ENCODE data around the gene RBBP8NL.

RBBP8NL gene

GRCh38 chr20:62462976-62463592, 35.7 kb upstream of the RBBP8NL start:
- DNase-seq (ENCODE audit: low read depth in 2 of 2) = no peak

- DNase-seq (ENCODE audit: low read depth in 2 of 2) = no peak
Measured at GRCh38 chr20:62461834-62462233, 34.5 kb upstream of the RBBP8NL start.

- no peak for DNase-seq (ENCODE audit: low read depth in 2 of 2)
Measured at GRCh38 chr20:62461157-62461556, 33.8 kb upstream of the RBBP8NL start.

GRCh38 chr20:62460678-62461077, 33.3 kb upstream of the RBBP8NL start:
- no peak for DNase-seq (ENCODE audit: low read depth in 2 of 2)

GRCh38 chr20:62459488-62459887, 32.1 kb upstream of the RBBP8NL start:
- no peak for DNase-seq (ENCODE audit: low read depth in 2 of 2)

- DNase-seq (ENCODE audit: low read depth in 2 of 2) = no peak
Measured at GRCh38 chr20:62458275-62459251, 31.2 kb upstream of the RBBP8NL start.

GRCh38 chr20:62457831-62458230, 30.5 kb upstream of the RBBP8NL start:
- DNase-seq (ENCODE audit: low read depth in 2 of 2) = no peak

GRCh38 chr20:62457098-62457497, 29.8 kb upstream of the RBBP8NL start:
- no peak for DNase-seq (ENCODE audit: low read depth in 2 of 2)

GRCh38 chr20:62455929-62456328, 28.6 kb upstream of the RBBP8NL start:
- DNase-seq (ENCODE audit: low read depth in 2 of 2) = no peak

- no peak for DNase-seq (ENCODE audit: low read depth in 2 of 2)
Measured at GRCh38 chr20:62454904-62455636, 27.7 kb upstream of the RBBP8NL start.

GRCh38 chr20:62453186-62453808, 26.0 kb upstream of the RBBP8NL start:
- DNase-seq (ENCODE audit: low read depth in 2 of 2) = no peak

- no peak for DNase-seq (ENCODE audit: low read depth in 2 of 2)
Measured at GRCh38 chr20:62452475-62453095, 25.2 kb upstream of the RBBP8NL start.

GRCh38 chr20:62451970-62452369, 24.6 kb upstream of the RBBP8NL start:
- no peak for DNase-seq (ENCODE audit: low read depth in 2 of 2)

GRCh38 chr20:62451156-62451767, 23.9 kb upstream of the RBBP8NL start:
- DNase-seq (ENCODE audit: low read depth in 2 of 2) = no peak

GRCh38 chr20:62449951-62450691, 22.8 kb upstream of the RBBP8NL start:
- no peak for DNase-seq (ENCODE audit: low read depth in 2 of 2)

GRCh38 chr20:62448788-62449187, 21.4 kb upstream of the RBBP8NL start:
- DNase-seq (ENCODE audit: low read depth in 2 of 2) = no peak

GRCh38 chr20:62448038-62448437, 20.7 kb upstream of the RBBP8NL start:
- DNase-seq (ENCODE audit: low read depth in 2 of 2) = no peak

GRCh38 chr20:62446888-62447869, 19.8 kb upstream of the RBBP8NL start:
- no peak for DNase-seq (ENCODE audit: low read depth in 2 of 2)

GRCh38 chr20:62446481-62446880, 19.1 kb upstream of the RBBP8NL start:
- no peak for DNase-seq (ENCODE audit: low read depth in 2 of 2)
